ENCODE results near the gene COPB2.

COPB2 gene

GRCh38 chr3:139329364-139329850 lies 60.0 kb downstream of the COPB2 start:
- Histone ChIP-seq H3K9me2 (replicated peaks; ENCODE audit: control insufficient read depth, low read length) (no peaks in the 10 kb centered on the region), H3K9me3 (ENCODE audit: control insufficient read depth, insufficient read depth, low read length) (no peaks in the 10 kb centered on the region), H3K79me2 (ENCODE audit: control insufficient read depth, low read length) (no peaks in the 10 kb centered on the region), H3K4me3 (ENCODE audit: low read length) (peak overlapping the region; percentile 58), H3K36me3 (ENCODE audit: control insufficient read depth, low read length) (no peaks in the 10 kb centered on the region), H3K4me1 (ENCODE audit: control insufficient read depth, low read length) (peaks cover 6% of the 10 kb centered on the region; the same call in 1 of the 2 replicates), H3K4me2 (ENCODE audit: low read length) (peak overlapping the region; percentile 73), H3K27ac (ENCODE audit: low read depth, low read length) (no peak overlapping the region), H3F3A (ENCODE audit: control insufficient read depth, insufficient read depth) (no peaks in the 10 kb centered on the region), H4K20me1 (ENCODE audit: control insufficient read depth, insufficient read depth, low read depth, low read length) (no peaks in the 10 kb centered on the region), H3K27me3 (ENCODE audit: control insufficient read depth, low read length) (peaks cover 10% of the 10 kb centered on the region; the same call in 1 of the 2 replicates)
- TF ChIP-seq EZH2phosphoT487 (IDR thresholded peaks at IDR 0.05; ENCODE audit: borderline replicate concordance, low read length): no peak
- peak; percentile 99 for TF ChIP-seq CTCF (IDR thresholded peaks at IDR 0.05; ENCODE audit: low read depth, low read length, poor library complexity, severe bottlenecking)

- H3K4me1 ChIP-seq (ENCODE audit: control insufficient read depth, low read length): peaks cover 6% of the 10 kb centered on the region; the same call in 1 of the 2 replicates
- H4K20me1 ChIP-seq (ENCODE audit: control insufficient read depth, insufficient read depth, low read depth, low read length): no peaks in the 10 kb centered on the region
- H3K36me3 ChIP-seq (ENCODE audit: control insufficient read depth, low read length): no peaks in the 10 kb centered on the region
- H3K9me2 ChIP-seq (replicated peaks; ENCODE audit: control insufficient read depth, low read length): no peaks in the 10 kb centered on the region
- H3K27ac ChIP-seq (ENCODE audit: low read depth, low read length): no peak overlapping the region
- no peaks in the 10 kb centered on the region for H3K9me3 ChIP-seq (ENCODE audit: control insufficient read depth, insufficient read depth, low read length)
- no peak overlapping the region for H3K4me2 ChIP-seq (ENCODE audit: low read length)
- H3K4me3 ChIP-seq (ENCODE audit: low read length): no peak overlapping the region
- no peaks in the 10 kb centered on the region for H3F3A ChIP-seq (ENCODE audit: control insufficient read depth, insufficient read depth)
- peaks cover 10% of the 10 kb centered on the region; the same call in 1 of the 2 replicates for H3K27me3 ChIP-seq (ENCODE audit: control insufficient read depth, low read length)
- TF ChIP-seq CTCF (IDR thresholded peaks at IDR 0.05; ENCODE audit: low read depth, low read length, poor library complexity, severe bottlenecking): no peak
- TF ChIP-seq EZH2phosphoT487 (IDR thresholded peaks at IDR 0.05; ENCODE audit: borderline replicate concordance, low read length): no peak
- no peaks in the 10 kb centered on the region for H3K79me2 ChIP-seq (ENCODE audit: control insufficient read depth, low read length)
These were observed 61.1 kb downstream of the COPB2 start for GRCh38 chr3:139328356-139328755.

- Histone ChIP-seq H3K79me2 (ENCODE audit: control insufficient read depth, low read length) (no peaks in the 10 kb centered on the region), H4K20me1 (ENCODE audit: control insufficient read depth, insufficient read depth, low read depth, low read length) (no peaks in the 10 kb centered on the region), H3F3A (ENCODE audit: control insufficient read depth, insufficient read depth) (no peaks in the 10 kb centered on the region), H3K27me3 (ENCODE audit: control insufficient read depth, low read length) (peaks cover 10% of the 10 kb centered on the region; the same call in 1 of the 2 replicates), H3K4me1 (ENCODE audit: control insufficient read depth, low read length) (peaks cover 6% of the 10 kb centered on the region; the same call in 1 of the 2 replicates), H3K9me2 (replicated peaks; ENCODE audit: control insufficient read depth, low read length) (no peaks in the 10 kb centered on the region), H3K4me2 (ENCODE audit: low read length) (no peak overlapping the region), H3K36me3 (ENCODE audit: control insufficient read depth, low read length) (no peaks in the 10 kb centered on the region), H3K27ac (ENCODE audit: low read depth, low read length) (no peak overlapping the region), H3K4me3 (ENCODE audit: low read length) (no peak overlapping the region), H3K9me3 (ENCODE audit: control insufficient read depth, insufficient read depth, low read length) (no peaks in the 10 kb centered on the region)
- TF ChIP-seq CTCF (IDR thresholded peaks at IDR 0.05; ENCODE audit: low read depth, low read length, poor library complexity, severe bottlenecking) (no peak), EZH2phosphoT487 (IDR thresholded peaks at IDR 0.05; ENCODE audit: borderline replicate concordance, low read length) (no peak)
These were observed 61.6 kb downstream of the COPB2 start for GRCh38 chr3:139327861-139328260.
